SK-N-SH treated with all-trans-retinoic acid at 6 μM for 48 hours (cell line): ENCODE results near the gene CNTNAP1.

Experiments
- ARNTL ChIP-seq: fragments of 450-650 bp; formaldehyde crosslinking; IDR thresholded peaks from 2 replicates; pipeline ENCODE4 v1.5.0; 2020; ENCODE audit warnings: low read depth, mild to moderate bottlenecking, moderate library complexity, borderline replicate concordance
- CREB5 ChIP-seq: fragments of 250-450 bp; sonication (Bioruptor Pico); IDR thresholded peaks from 2 replicates; pipeline ENCODE4 v1.5.1; 2020; ENCODE audit warnings: low read depth, mild to moderate bottlenecking, moderate library complexity
- CSRNP3 ChIP-seq: fragments of 250-450 bp; sonication (Bioruptor Pico); IDR thresholded peaks from 2 replicates; pipeline ENCODE4 v1.5.1; 2021; ENCODE audit warnings: mild to moderate bottlenecking, moderate library complexity
- ESRRG ChIP-seq: fragments of 250-450 bp; sonication (Bioruptor Pico); IDR thresholded peaks from 2 replicates; pipeline ENCODE4 v1.6.1; 2021; ENCODE audit warnings: mild to moderate bottlenecking
- PATZ1 ChIP-seq: fragments of 250-450 bp; sonication (Bioruptor Pico); IDR thresholded peaks from 2 replicates; pipeline ENCODE4 v1.8.0; 2020; ENCODE audit warnings: mild to moderate bottlenecking, moderate library complexity, borderline replicate concordance
- RARB ChIP-seq: fragments of 250-450 bp; sonication (Bioruptor Pico); IDR thresholded peaks from 2 replicates; pipeline ENCODE4 v1.8.0; 2021; ENCODE audit warnings: mild to moderate bottlenecking, moderate library complexity
- TOX ChIP-seq: fragments of 250-450 bp; sonication (Bioruptor Pico); IDR thresholded peaks from 2 replicates; pipeline ENCODE4 v1.8.0; 2021; ENCODE audit warnings: mild to moderate bottlenecking, moderate library complexity, borderline replicate concordance
- ZFP3 ChIP-seq: fragments of 250-450 bp; sonication (Bioruptor Pico); IDR thresholded peaks from 2 replicates; pipeline ENCODE4 v1.5.0; 2020; ENCODE audit warnings: mild to moderate bottlenecking, moderate library complexity
- ZFP30 ChIP-seq: fragments of 450-650 bp; formaldehyde crosslinking; IDR thresholded peaks from 2 replicates; pipeline ENCODE4 v1.5.0; 2022; ENCODE audit warnings: mild to moderate bottlenecking, moderate library complexity
- ZNF565 ChIP-seq: fragments of 450-650 bp; formaldehyde crosslinking; conservative IDR thresholded peaks from 2 replicates; pipeline ENCODE4 v1.5.0; 2020; ENCODE audit warnings: low read depth, mild to moderate bottlenecking, moderate library complexity
- ZNF8 ChIP-seq: fragments of 450-650 bp; formaldehyde crosslinking; IDR thresholded peaks from 2 replicates; pipeline ENCODE4 v1.5.0; 2020; ENCODE audit warnings: mild to moderate bottlenecking, moderate library complexity
- TF ChIP-seq, protein P1 (sequence below): fragments of 250-450 bp; sonication (Bioruptor Pico); IDR thresholded peaks from 2 replicates; pipeline ENCODE4 v1.8.0; 2021; ENCODE audit warnings: low read depth, mild to moderate bottlenecking, moderate library complexity, borderline replicate concordance

DNA sequence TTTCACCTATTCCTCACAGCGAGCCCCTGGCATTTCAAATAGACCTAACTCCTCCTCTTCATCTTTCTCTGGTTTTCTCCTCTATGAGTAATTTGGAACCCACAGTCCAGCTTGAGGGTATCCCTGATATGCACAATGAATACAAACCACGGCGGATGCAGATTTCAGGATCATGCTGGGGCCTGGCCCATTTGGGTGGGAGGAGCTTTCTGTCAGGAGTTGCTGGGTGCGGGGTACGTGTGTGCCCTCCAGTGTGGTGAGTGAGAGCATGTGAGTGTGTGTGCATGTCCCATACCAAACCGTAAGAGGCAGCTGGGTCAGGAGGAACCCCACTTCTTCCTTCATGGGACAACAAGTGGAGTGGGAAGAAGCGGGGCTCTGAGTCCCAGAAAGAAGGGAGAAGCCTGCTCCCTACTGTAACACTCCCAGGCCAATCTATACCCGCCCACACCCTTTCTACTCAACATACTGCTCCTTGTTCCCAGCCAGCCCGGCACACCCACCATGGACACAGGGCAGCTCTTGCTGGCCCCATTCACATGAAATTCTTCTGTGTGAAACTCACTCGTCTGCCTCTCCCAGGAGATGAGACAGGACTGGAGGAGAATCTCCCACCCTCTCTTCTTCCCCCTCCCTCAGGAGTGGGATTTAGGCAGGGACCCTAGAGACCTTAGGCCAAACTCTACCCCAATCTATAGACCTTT is 18.4 kb downstream of the CNTNAP1 start:
- TF ChIP-seq ZNF8 = no peak
- no peak for TF ChIP-seq ZFP30 (CRISPR knock-in tag)
- TF ChIP-seq, protein P1, sequence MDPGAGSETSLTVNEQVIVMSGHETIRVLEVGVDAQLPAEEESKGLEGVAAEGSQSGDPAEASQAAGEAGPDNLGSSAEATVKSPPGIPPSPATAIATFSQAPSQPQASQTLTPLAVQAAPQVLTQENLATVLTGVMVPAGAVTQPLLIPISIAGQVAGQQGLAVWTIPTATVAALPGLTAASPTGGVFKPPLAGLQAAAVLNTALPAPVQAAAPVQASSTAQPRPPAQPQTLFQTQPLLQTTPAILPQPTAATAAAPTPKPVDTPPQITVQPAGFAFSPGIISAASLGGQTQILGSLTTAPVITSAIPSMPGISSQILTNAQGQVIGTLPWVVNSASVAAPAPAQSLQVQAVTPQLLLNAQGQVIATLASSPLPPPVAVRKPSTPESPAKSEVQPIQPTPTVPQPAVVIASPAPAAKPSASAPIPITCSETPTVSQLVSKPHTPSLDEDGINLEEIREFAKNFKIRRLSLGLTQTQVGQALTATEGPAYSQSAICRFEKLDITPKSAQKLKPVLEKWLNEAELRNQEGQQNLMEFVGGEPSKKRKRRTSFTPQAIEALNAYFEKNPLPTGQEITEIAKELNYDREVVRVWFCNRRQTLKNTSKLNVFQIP (CRISPR knock-in tag) = no peak
- TF ChIP-seq PATZ1 (CRISPR knock-in tag) = no peak
- no peak for TF ChIP-seq CREB5 (CRISPR knock-in tag)
- no peak for TF ChIP-seq ZFP3 (CRISPR knock-in tag)
- no peak for TF ChIP-seq RARB (CRISPR knock-in tag)
- no peak for TF ChIP-seq ZNF565 (CRISPR knock-in tag)
- TF ChIP-seq CSRNP3 (CRISPR knock-in tag) = no peak
- no peak for TF ChIP-seq ESRRG
- no peak for TF ChIP-seq TOX
- no peak for TF ChIP-seq ARNTL (CRISPR knock-in tag)
